HG03196 (cell line): ENCODE results near the gene SLC12A5.

Experiments used
- ATAC-seq: cut with Tn5 transposase; IDR thresholded peaks from one replicate; pipeline ENCODE4 v1.9.1; 2021; ENCODE audit not compliant: unreplicated experiment

SLC12A5 gene

GRCh38 chr20:46051556-46052308 lies 22.7 kb downstream of the SLC12A5 start:
- ATAC-seq, result no peak

DNA sequence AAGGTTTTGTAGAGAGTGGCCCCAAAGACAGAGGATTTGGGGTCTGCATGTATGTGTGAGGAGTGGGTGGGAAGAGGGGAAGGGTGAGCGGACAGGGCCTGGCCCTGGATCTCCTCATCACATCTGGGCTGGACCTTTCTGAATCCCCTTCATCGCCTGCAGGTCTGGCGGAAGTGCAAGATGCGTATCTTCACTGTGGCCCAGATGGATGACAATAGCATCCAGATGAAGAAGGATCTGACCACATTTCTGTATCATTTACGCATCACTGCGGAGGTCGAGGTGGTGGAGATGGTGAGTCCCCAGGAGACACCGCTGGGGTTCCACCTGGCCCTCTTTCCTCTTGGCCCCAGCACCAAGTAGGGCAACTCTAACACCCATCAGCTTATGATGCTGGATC lies 24.4 kb downstream of the SLC12A5 start:
- no peak for ATAC-seq

GRCh38 chr20:46054606-46055005 lies 25.6 kb downstream of the SLC12A5 start:
- ATAC-seq, result no peak

DNA sequence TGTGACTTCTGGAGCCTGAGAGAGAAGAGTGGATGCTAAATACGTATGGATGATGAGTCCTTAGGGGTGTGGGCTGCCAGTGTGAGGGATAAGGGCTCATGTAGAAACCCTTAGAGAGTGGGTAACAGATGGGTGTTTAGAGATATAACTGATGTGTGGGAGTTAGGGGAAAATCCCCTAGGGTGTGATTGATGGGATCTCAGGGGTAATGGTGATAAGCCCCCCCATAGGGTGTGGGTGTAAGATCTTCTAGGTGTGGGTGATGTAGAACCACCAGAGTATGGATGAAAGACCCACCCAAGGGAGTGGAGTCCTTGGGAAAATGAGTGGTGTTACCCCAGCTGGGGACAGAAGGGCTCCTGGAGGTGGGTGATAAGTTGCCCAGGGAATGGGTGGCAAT lies 26.3 kb downstream of the SLC12A5 start:
- no peak for ATAC-seq

GRCh38 chr20:46056027-46056833 lies 27.2 kb downstream of the SLC12A5 start:
- no peak for ATAC-seq

DNA sequence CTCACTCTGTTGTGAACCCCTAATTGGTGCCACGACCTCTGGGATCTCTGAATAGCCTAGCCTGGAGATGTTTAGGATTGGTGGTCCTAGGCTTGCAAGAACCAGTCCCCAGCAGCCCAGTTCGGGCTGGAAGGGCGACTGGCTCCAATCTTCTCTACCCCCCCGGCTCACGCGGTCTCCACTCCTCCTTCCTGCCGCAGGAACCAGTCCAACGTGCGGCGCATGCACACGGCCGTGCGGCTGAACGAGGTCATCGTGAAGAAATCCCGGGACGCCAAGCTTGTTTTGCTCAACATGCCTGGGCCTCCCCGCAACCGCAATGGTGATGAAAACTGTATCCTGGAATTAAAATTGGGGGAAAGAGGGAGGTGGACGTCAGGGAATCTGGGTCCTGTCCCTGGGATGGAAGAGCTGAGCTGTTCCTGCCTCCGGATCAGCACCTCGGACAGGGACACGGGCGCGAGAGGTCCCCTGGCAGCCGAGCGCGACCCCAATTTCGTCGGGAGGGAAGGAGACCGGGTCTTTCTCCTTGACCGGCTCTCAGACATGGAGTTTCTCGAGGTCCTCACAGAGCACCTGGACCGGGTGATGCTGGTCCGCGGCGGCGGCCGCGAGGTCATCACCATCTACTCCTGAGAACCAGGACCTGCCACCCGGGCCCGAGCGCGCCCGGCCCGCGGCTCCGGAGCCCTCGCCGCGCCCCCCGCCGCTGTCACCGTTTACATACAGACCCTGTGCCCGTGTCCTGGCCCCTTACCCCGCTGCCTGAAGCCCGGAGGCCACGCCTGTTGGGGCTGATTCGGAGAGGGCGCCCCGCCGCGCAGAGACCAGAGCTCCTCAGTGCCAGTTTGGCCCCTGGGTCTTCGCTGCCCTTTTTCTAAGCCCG lies 28.2 kb downstream of the SLC12A5 start:
- ATAC-seq, result no peak

- ATAC-seq, result no peak
Observed at GRCh38 chr20:46057856-46058598, 29.0 kb downstream of the SLC12A5 start.

GRCh38 chr20:46058599-46059281 lies 29.7 kb downstream of the SLC12A5 start:
- no peak for ATAC-seq

DNA sequence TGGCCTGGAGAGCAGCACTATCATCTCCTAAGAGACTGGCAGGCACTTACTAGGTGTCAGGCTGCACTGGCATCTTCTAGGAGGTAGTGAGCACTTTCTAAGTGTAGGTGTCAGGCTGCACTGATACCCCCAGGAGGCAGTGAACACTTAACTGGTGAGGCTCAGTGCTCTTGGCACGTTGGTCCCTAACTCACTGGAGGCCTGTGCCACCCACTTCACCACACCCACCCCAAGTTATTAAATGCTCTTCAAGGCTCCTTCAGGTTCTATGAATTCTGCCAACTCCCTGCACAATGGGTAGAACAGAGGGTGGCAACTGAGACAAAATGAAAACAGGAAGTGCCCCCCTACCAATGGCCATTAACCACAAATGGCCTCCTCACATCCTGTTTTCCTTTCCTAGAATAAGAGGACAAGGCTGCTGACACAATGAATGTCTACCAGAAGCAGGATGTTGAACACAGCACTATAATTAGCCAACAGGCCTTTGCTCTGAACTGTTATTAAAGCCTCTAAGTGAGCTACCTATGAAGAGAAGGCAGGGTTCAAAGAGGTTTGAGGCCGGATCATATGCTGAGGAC lies 31.4 kb downstream of the SLC12A5 start:
- ATAC-seq, result no peak

DNA sequence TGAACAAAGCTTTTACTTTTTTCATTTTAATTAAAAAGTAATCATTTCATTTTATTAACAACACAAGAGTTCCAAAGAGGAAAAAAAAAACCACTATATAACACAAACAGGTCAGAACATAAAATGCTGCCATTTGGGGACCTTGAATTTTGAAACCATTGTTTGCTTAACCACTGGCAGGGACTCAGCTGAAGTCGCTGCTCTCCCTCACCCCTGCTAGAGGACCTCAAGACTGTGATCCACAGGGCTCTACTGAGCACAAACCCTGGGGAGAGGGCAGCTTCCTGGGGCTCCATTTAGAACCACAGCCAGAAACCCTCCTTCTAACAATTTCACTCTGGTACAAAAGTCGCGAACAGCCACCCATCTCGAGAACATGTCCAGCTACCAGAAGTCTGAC lies 32.0 kb downstream of the SLC12A5 start:
- ATAC-seq, result no peak

GRCh38 chr20:46062151-46062550 lies 33.1 kb downstream of the SLC12A5 start:
- ATAC-seq, result no peak

DNA sequence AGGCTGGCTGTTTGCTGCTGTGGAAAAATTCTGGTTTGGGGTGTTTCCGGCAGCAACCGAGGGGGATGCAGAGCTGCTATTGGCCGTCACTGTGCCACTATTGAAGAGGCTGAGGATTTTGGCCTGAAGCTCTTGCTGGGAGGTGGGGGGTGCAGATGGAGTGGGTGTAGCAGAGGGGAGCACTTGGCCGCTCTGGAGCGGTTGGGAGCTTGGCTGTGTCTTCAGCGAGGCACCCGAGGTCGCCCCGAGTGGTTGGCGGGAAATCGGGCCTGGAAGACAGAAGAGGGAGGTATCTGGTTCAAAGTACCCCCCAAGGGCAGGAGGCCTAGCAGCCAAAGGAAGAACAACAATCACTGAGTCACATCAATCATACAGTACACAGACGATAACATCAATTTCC lies 33.6 kb downstream of the SLC12A5 start:
- ATAC-seq, result no peak

DNA sequence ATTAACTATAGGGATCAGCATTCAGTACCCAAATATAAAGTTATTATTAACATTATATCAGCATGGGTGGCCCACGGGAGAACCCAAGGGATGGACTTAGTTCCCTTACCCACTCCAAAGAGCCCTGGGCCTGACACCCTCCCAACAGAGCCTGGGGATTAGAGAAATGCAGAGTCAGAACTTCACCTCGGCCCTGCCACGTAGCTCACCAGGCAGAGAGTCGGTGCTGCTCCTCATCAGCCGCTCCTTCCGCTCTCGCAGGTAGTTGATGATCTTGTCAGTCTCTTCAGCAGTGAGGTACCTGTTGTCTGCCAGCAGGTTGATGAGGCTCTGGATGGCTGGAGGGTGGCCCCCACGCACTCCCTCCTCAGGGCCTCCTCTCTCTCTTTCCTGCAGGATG lies 34.1 kb downstream of the SLC12A5 start:
- no peak for ATAC-seq

- no peak for ATAC-seq
Observed at GRCh38 chr20:46063652-46064054, 34.6 kb downstream of the SLC12A5 start.

GRCh38 chr20:46065006-46065405 lies 36.0 kb downstream of the SLC12A5 start:
- no peak for ATAC-seq

GRCh38 chr20:46065691-46066090 lies 36.7 kb downstream of the SLC12A5 start:
- no peak for ATAC-seq

DNA sequence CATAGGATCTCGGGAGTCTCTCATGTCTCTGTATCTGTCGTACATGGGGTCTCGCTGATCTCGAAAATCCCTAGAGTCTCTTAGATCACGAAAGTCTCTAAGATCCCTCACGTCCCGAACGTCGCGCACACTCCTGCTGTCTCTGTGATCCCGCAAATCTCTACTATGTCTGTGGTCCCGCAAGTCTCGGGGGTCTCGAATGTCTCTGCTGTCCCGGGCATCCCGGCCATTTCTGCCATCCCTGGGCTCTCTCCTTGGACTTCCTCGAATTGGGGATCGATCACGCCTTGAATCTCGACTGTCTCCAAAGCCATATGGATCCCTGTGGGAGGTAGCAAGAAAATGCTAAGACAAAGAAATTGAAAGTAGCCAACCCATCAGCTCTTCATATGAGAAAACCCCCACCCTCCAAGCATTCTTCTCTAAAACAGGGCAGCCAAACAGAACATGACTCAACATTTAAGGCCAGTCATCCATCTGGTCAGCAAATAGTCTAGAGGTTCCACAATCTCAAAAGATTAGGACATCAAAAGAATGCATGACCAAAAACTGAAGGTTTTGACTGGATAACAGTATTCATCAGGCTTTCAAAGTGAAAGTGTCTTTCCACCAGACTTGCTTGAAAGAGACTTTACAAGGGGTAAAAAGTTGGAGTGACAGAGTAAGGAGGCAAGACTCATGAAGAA lies 41.3 kb downstream of the SLC12A5 start:
- no peak for ATAC-seq

- no peak for ATAC-seq
Observed at GRCh38 chr20:46071573-46071972, 42.6 kb downstream of the SLC12A5 start.

DNA sequence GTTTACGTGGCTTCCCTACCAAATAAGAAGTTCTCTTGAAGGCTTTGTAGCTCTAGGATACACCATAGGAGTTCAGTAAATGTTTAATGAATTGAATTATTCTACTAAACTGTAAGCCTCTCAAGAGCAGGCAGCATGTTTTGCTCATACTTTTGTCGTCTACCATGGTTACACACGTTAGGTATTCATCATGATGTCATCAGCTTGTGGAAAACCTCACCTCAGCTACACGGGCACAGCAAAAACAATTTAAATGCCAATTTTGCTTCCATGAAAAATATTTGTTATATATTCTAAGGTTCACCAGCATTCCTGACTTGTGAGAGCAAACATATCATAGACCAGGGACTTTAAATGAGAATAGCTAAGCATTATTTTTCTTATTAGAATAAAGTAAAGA lies 44.0 kb downstream of the SLC12A5 start:
- no peak for ATAC-seq
